Measurements from ENCODE around the gene WWOX.
A peak's percentile ranks its signal among the peaks of the same experiment; 100 is the strongest.

Gene WWOX

DNA sequence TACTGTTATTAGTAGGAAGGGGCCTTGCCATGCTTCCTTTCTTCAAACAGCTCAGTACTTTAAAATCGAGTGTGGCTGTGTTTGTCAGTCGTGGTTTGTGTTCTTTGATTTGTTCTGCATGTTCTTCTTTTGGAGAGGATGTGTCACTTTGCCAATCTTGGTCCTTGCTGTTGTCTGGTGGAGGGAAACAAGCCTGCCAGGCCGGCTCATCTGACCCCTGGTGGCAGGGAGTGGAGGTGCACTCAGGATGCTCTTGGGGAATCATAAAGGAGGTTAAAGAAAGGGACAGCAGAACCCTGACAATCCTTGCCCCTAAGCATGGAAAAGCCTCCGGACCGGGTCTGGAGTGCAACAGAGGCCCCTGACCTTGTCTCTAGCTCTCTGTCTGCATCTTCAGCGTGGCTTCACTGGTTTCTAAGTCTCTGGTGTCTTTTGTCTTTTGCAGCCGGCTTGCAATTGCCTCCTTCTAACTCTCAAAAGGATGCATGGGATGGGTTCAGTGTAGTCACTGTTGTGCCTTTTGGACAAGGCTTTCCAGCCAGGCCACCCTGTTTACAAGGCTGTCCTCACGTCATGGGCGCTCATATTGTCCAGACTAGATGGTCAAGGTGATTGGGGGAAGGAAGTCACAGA lies 135.8 kb downstream of the WWOX start:
- peak; percentile 62 for DNase-seq

DNA sequence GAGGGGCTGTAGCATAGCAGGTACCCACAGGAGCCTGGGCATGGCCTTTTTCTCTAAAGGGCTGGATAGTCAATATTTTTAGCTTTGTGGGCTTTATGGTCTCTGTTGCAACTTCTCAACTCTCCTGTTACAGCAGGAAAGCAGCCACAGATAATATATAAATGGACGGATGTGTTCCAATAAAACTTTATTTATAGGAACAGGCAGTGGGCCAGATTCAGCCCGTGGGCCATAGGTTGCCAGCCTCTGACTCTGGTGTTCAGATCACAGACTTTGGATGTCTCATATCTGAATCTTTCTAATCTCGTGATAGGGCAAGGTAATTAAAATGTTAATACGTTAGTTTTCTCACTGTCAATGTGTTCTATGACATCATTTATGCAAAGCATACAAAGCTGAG lies 136.4 kb downstream of the WWOX start:
- DNase-seq: no peak

DNA sequence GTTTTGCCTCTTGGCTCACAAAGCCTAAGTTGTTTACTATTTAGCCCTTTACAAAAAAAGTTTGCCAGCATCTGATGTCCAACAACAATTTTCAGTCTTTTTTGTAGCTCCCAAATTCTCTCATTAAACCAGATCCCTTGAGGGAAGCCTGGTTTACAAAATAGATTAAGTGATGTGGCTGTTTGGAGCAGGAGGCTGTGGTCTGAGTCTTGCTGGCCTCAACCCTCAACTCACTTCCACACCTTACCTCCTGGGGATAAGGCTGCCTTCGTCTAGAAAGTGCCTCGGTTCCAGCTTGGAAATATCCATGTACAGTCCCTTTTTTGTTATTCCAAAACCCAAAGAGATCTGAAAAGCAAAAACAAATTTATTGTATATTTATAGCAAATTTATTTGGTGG lies 138.4 kb downstream of the WWOX start:
- no peak for DNase-seq

DNA sequence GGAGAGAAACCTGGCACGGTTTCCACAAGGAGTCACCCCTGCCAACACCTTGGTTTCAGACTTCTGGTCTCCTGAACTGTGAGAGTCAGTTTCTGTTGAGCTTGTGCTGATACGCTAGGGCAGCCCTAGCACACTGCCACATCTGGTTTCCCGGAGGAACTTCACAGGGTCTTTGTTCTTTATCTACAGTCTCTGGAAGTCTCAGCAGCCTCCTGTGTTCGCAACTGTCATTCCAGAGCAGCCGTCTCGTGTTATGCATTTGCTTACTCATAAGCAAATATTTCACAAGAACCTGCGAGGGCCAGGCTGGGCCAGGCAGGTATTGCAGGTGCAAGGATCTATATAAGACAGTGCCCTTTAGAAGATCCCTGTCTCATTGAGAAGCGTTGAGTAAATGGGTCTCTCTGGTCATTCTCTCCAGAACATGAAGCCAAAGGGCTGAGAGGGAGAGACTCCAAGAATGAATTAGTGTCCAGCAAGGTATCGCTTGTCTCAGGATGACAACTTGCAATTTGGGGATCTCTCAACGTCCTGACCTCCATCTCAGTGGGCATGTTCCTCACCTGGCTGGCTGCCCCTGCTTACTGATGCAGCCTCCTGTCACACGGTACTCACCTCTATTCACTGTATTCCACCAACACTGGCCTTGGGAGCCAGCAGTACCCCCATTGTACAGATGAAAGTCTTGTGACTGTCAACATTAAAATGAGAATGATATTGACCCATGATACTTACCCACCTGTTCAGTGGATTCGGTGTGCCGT lies 141.2 kb downstream of the WWOX start:
- DNase-seq: no peak

DNA sequence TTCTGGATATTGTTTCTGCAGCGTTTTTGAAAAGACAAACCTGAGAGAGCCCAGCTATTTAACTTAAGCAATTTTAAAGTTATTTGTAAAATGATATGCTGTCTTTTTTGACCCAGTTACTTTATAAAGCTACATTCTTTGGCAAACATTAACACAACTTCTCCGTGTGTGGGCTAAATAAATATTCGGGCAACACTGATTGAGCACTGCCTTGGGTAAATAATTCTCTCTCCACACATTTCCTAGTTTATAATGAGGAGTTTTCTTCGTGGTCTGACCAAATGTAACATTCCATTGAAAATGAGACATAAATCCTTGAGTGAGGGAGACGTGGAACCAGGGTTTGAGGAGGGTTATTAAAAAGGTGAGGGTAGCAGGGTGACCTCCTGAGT lies 142.8 kb downstream of the WWOX start:
- DNase-seq: no peak

DNA sequence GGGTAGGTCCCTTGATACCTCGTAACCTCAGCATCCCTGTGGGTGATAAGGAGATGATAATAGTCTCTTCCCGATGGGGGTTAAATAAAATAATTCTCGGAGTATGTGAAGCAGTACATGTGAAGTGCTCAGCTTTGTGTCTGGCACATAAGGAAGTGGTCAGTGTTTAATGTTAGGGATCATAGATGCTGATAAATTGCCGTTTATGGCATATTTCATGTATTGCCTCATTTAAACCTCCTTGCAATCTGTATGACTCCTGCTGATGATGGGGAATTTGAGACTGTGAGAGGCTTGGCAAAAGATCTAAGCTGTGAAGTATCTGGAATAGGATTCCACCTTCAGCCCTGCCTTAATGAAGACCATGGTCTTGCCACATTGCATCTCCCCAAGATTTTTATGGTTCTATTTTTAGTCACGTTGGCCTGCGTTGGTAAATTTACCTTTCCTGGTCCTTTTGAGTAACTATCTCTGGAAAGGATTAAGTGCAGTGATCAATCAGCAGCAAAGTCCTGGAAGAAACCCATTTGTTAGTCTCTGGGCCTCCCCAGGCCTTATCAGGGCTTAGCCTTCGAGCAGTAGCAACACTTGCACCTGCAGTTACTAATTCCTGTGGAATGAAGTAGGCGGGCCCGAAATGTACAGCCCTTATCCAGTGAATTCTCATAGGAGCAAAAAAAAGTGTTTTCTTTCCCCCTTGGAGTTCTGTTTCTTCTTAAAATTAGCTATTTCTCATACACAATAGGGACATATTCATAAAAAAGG lies 144.9 kb downstream of the WWOX start:
- no peak for DNase-seq

DNA sequence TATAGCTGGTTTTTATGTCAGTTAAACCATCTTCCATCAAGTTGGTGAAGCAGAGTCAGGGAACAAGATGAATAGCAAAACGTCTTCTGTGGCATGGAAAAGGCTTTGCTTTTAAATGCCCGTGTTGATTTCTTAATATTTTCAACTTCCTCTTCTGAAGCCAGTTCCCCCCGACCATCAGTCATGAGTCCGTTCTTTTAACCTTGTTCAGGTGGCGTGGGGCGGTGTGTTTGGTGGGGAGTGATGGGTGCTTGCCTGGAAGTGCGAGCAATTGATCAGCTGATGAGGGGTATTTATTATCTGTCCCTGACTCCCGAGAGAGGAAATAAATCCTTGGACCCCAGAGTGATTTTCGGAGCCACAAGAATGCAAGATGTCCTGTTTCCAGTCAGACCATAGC lies 147.1 kb downstream of the WWOX start:
- DNase-seq: no peak

DNA sequence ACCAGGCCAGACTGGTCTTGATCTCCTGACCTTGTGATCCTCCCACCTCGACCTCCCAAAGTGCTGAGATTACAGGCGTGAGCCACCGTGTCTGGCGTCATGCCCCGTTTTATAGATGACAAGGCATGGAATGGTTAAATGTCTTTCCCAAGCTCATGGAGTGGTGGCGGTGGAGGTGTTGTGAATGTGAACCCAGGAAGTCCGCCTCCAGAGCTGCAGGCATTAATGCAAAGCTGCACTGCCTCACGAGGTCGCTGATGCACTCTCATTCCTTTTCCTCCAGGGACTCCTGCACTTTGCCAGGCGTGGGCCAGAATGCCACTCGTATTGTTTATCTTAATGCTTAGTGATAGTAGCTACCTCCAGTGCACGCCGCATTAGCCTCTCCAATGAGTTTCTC lies 149.6 kb downstream of the WWOX start:
- no peak for DNase-seq

DNA sequence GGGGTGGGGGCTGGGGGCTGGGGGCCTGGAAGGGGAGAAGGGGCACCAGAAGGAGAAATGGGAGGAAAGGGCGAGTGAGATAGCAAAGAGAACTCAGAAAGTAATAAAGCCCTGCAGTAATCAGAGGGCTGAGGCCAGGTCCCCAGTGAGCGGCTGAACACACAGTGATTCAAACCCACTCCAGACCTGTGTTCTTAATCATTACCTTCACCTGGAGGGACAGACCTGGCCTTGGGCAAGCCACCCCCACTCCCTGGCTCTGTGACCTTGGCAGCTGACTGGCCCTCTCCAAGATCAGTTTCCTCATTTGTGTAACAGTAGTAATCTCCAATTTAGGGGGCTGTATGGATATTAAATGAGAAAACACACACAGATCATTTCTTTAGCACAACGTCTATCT lies 150.4 kb downstream of the WWOX start:
- DNase-seq: no peak

DNA sequence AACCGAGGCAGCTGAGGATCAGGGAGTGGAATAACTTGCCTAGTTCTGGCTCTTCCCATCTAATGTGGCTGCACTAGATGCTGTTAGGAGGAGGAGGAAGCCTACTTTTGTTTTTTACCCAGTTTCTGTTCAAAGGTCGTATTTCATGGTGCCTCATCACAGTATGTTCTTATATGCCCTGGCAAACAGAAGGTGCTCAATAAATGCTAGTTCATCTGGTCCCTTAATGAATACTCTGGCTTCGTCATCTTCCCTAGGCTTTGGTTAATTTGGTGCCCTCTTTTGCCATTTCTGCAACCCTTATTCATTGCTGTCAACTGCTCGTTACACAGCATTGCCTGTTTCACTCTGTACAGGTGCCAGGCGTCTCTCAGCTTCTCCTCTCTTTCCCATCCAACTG lies 151.7 kb downstream of the WWOX start:
- DNase-seq: no peak

DNA sequence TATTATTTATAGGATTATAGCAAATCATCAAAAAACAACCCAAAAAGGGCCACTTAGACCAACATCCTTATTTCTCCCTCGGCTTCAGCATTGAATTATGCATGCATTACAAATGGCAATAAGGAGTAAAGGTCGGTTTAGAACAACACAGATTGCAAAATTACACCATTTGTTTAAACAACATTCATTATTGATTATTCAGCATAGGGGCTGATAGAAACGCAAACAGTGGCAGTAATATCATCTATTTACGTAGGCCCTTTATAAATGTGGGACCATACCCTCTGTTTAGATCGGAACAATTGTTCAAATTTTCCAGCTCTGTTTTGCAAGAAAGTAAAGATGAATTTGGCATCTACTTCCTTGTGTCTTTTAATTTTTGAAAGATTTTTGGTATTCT lies 153.3 kb downstream of the WWOX start:
- no peak for DNase-seq

DNA sequence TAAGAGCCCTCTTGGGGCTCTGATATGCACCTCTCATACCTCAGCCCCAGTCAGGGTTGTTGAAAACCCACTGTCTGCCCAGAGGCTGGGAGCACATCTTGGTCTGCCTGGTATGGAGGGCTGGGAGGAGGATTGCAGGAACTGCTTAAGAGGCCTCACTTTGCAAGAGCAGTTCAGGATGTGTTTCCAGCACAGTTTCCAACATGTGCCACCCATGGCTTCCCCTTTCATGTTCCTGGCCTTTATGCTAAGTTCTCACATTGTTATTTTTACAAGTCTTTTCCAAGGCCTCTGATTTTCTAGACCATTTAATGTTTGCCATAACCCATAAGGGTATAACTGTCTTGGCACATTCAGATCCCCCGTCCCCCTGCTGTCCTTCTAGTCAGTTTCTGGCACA lies 155.4 kb downstream of the WWOX start:
- DNase-seq: no peak

DNA sequence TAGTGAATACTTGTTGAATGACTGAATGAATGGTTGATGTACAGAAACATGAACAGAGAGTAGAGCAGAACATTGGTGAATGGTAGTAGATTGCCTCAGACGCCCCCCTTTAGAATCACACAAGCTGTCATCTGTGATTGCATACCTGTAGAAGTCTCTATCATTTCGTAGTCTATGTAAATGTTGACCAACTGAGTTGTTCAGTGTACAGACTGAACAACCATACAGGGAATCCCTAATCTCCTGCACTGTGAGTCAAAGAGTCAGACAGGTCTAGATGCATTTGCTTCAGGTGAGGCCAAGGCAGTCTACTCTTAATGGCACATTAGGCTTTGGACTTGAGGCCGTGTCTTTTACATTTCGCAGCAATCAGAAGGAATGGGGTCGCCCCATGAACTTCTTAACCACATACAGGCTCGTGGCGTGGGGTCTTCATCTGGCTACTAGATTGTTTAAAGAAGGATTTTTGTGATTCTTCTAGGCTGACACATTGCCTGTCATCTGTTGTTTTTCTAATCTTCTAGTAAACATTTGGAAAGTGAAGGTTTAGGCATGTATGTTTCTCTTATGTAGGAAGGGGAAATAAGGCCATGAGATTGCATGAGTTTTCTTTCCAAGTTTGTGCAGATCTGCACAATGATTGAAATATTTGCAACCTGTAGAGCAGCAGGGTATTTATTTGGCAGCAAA lies 157.4 kb downstream of the WWOX start:
- no peak for DNase-seq

DNA sequence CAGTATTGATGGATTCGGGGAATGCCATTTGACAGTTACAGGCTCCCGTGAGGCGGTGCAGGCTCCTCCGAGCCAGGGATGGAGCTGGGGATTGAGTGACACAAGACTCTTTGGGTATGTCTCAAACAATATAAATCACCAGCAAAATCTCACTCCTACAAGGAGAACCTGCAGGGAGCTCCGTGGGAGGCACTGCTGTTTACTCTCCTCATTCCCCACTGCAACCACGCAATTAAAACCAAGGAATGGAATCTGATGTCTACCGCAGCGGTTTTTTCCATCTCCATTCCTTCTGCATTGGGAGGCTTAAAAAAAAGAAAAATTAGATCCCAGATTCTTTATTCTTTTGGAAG lies 157.9 kb downstream of the WWOX start:
- no peak for DNase-seq

DNA sequence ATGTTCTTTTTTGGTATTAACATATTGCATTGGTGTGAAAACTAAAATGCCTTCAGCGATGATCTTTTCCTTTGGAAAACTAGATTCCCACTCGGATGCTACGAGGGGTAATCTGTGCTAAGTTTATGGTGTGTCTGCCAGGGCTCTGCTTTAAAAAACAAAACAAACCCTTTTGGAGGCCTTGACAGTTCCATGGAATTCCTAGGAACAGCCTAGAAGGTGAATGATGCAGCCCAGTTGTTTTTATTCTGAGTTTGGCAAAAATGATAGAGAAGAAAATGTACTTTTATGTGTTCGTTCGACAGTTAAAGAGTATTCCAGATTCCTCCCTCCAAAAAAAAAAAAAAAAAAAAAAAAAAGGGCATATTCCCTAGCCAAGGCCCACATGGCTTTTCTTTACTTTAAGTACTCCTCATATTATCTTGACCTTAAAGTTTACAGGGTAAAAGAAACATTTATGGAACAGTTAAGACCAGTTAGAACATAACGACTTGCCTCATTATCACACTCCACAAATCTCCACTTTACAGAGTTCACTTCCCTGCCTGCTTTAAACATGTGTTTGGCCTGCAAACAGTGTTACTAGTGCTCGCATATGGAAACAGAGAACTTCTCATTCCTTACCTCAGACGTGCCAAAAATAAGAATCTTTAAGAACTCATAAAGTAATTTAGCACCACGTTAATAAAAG lies 159.1 kb downstream of the WWOX start:
- no peak for DNase-seq

DNA sequence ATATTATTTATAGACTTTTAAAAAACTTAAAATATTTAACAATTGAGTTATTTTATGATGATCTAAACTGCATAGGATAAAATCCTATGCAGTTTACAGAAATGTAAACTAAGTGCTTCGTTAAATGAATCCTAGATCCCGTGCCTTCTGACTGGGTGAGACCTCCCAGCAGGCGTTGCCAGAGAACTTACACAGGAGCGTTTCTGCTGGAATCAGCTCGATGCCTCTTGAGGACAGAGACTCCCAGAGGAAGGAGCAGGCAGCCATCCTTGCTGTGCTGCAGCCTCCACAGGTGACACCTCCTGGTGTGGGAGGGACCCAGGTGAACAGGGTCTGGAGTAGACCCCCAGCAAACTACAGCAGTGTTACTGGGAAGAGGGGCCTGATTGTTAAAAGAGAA lies 160.4 kb downstream of the WWOX start:
- DNase-seq: no peak

DNA sequence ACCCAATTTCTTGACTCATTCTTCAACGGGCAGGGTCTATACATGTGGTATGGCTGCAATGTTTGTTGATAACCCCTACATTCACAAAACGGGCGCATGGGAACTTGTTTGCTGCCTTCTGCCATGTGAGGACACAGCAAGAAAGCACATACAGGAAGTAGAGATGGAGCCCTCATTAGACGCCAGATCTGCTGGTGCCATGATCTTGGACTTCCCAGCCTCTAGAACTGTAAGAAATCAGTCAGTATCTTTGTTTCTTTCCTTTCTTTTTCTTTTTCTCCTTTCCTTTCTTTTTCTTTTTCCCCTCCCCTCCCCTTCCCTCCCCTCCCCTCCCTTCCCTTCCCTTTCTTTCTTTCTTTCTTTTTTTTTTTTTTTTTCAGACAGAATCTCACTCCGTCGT lies 165.2 kb downstream of the WWOX start:
- DNase-seq: no peak

DNA sequence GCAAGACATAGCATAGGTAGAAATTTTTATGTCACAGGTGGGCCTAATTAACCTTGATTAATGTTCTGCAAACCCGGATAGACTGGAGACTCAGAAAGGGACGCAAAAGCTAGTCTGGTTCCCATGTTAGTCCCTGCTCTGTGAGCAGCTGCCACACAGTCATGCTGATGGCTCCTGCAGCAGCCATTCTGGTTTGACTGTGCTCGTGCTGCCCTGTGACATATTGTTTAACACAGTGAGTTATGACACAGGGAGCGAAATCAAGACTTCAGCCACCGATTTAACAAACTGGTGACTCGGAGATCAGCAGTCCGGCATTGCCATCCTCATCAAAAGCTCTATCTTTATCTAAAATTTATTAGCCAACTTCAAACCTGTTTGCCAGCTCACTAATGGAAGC lies 169.8 kb downstream of the WWOX start:
- DNase-seq: no peak

DNA sequence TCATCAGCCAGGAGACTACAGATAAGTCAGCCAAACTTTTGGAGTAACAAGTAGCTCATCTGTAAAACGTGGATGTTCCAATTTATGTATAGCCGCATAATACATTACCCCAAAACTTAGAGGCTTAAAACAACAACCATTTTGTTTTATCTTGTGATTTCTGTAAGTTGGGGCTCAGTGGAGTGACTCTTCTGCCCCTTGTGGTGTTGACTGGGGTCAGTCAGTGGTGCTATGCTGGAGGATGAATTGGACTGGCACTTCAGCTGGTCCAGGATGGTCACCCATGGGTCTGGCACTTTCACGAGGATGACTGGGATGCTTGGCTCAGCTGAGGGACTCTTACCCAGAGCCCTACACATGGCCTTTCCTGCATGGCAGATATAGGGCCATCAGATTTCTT lies 172.5 kb downstream of the WWOX start:
- no peak for DNase-seq

DNA sequence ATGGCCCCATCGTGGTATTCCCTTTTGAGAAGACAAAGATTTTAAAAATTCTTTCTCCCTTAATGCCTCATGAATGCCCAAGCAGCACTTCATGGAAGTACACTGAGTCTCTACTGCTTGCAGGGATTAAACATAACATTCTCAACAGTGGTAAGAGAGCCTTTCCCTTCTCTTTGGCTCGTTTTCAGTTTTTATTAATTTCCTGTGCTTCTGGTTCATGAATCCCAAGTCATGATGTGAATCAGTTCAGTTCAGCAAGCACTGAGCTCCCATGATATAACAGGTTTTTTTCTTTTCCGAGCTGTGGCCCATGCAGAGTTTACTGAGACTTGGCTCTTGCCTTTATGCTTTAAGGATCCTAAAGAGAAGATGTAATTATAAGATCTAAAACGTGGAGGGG lies 175.3 kb downstream of the WWOX start:
- DNase-seq: no peak

DNA sequence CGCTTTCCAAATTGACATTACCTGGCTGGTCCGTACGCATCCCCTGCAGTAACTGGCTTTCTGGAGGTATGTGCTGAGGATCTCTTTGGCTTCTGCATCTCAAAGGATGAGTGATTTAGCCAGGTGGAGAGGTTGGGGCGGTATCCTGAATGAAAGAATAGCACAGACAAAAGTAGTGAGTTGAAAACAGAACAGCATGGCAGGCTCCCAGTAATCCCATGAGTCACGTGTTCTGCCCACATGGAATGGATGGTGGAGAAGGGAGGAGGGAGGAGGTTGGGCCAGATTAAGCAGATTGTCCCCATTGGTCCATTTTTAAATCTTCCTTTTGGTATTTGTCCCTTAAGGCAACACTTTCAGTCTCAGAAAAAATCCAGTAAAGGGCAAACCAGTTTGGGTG lies 176.0 kb downstream of the WWOX start:
- no peak for DNase-seq

DNA sequence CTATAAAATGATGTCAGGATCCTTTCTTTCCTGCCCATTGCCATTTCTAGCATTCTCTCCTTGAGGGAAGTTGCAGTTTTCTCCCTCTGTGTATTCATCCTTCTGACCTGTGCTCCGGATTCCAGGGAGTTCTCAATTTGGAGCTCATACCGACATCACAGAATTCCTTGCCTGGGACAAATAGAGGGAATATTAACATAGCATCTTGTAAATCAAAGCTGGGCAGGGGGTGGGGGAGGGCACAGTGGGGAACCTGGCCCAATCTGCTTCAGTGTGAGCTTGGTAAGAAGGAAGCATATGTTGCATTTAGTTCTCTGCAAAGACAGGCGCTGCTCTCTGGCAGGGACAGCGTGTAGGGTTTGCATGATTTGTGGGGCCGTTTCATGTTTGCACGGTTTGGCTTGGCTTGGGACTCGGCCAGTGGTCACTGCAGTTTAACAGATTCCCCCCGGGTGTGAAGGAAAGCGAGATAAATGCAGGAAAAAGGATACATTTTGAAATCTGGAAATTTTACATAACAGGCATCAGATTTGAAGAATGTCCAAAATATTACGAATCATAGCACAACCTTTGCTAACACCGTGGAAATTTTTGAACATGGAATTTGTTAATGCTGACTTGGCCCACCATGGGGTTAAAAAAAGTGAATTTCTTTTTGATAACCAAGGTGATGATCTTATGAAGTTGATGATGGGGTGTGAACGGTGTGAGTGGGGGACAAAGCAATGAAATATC lies 178.0 kb downstream of the WWOX start:
- DNase-seq: no peak
